Endothelial cell of umbilical vein (primary cell): ENCODE results near the gene MAS1L.

ENCODE experiments used
- EZH2 ChIP-seq: IDR thresholded peaks from 2 replicates; pipeline ENCODE4 v1.6.1; 2012; ENCODE audit warnings: borderline replicate concordance, low read depth, mild to moderate bottlenecking, moderate library complexity, low read length, inconsistent platforms; ENCODE audit not compliant: severe bottlenecking
- FOS ChIP-seq: IDR thresholded peaks from 2 replicates; pipeline ENCODE4 v1.6.1; 2011; ENCODE audit warnings: mild to moderate bottlenecking, low read length, moderate library complexity, borderline replicate concordance; ENCODE audit not compliant: insufficient read depth
- JUN ChIP-seq: IDR thresholded peaks from 2 replicates; pipeline ENCODE4 v1.6.1; 2011; ENCODE audit warnings: borderline replicate concordance, low read depth; ENCODE audit not compliant: insufficient read length, insufficient read depth
- MAX ChIP-seq: IDR thresholded peaks from 2 replicates; pipeline ENCODE4 v1.6.1; 2011; ENCODE audit not compliant: insufficient read depth, insufficient read length
- MYC ChIP-seq: IDR thresholded peaks from one replicate; pipeline ENCODE4 v1.6.1; 2011; ENCODE audit warnings: mild to moderate bottlenecking, low read depth, low read length
- POLR2A ChIP-seq: IDR thresholded peaks from 2 replicates; pipeline ENCODE4 v1.6.1; 2012; ENCODE audit warnings: low read depth, mild to moderate bottlenecking, control low read depth, low read length
- POLR2AphosphoS5 ChIP-seq: IDR thresholded peaks from 2 replicates; pipeline ENCODE4 v1.6.1; 2012; ENCODE audit warnings: low read depth, mild to moderate bottlenecking, control low read depth, low read length, moderate library complexity; ENCODE audit not compliant: insufficient read depth
- TF ChIP-seq, protein P1 (sequence below), 2 donors: IDR thresholded peaks; 1 replicate in 1 of 2; 2 replicates in 1 of 2; pipeline ENCODE4 v1.5.1; 2011; ENCODE audit warnings: low read length in 2 of 2, mild to moderate bottlenecking in 2 of 2, moderate library complexity in 2 of 2, control low read depth in 1 of 2, inconsistent platforms in 1 of 2, low read depth in 1 of 2; ENCODE audit not compliant: insufficient read depth in 1 of 2; ENCODE audit errors: extremely low read depth in 1 of 2

DNA sequence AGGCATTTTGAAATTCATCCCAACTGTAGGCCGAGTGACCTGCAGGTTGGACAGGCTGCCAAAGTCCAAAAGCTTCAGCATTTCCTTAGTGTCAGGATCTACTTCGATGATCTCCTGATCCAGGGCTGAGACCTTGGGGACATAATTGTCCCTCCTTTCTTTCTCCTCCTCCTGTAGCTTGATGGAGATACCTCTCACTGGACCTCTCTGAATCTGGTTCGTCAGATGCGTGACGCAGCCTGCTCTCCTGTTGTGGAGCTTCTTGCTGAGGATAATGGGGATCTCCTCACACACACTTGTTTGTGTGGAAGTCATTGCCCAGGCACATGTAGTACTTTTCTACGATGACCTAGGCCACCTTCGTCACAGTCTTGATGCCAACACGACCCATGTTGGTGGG is 1.5 kb upstream of the MAS1L start:
- TF ChIP-seq POLR2A (no peak), FOS (no peak), MYC (no peak), MAX (no peak), JUN (no peak), EZH2 (no peak), POLR2AphosphoS5 (no peak)
- TF ChIP-seq, protein P1, sequence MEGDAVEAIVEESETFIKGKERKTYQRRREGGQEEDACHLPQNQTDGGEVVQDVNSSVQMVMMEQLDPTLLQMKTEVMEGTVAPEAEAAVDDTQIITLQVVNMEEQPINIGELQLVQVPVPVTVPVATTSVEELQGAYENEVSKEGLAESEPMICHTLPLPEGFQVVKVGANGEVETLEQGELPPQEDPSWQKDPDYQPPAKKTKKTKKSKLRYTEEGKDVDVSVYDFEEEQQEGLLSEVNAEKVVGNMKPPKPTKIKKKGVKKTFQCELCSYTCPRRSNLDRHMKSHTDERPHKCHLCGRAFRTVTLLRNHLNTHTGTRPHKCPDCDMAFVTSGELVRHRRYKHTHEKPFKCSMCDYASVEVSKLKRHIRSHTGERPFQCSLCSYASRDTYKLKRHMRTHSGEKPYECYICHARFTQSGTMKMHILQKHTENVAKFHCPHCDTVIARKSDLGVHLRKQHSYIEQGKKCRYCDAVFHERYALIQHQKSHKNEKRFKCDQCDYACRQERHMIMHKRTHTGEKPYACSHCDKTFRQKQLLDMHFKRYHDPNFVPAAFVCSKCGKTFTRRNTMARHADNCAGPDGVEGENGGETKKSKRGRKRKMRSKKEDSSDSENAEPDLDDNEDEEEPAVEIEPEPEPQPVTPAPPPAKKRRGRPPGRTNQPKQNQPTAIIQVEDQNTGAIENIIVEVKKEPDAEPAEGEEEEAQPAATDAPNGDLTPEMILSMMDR (IDR thresholded peaks at IDR 0.05; ENCODE audit: extremely low read depth in 1 of 2, insufficient read depth in 1 of 2, low read depth in 1 of 2, low read length in 2 of 2): no peak
